SHP77 (cell line): Measurements from ENCODE around the gene NUAK1.
"Not testable (repeated sequence)": the region's sequence is repeated elsewhere in the genome, so short reads cannot be mapped to it uniquely, and the experiment has no call there.

Experiments
- DNase-seq, 2 experiments: peaks; one replicate each; lab custom pipeline; 2025; lab: John Stamatoyannopoulos, UW

NUAK1 gene

DNA sequence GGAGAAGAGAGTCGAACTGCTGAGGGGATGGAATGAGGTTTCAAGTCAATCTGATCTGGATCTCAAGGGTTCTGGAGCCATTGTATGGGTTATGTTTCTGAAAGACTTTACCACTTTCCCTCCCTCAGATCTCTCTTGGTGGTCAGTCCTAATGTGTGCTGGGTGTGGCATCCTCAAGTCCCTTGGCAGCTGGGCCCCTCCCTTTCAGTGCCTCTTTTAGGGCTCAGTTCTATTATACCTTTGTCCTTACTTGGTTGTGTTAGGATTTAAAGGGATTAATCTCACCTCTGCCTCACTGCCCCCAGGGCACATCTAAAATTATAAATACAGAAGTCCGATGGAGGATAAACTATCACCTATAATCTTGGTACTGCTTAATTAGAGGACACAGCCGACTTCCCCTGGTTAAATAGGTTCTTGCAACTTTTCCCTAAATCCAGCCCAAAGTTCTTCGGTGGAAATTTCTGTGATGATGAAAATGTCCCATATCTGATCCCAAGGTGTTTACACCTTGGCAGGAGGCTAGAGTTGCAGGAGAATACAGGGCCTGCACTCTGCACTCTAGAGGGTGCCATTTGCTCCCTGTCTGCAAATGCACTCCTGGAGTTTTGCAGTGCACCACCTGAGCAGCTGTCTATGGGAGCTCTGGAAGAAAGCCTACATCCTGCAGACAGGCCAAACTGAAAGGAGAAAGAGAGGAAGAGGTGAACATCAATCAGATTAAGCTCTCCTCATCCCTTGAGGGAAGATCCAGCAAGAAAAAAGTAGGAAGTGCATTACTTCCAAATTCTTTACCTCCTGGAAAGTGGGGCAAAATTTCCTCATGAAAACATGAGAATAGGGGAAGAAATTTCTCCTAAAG lies 106.8 kb downstream of the NUAK1 start:
- no peak for DNase-seq

DNA sequence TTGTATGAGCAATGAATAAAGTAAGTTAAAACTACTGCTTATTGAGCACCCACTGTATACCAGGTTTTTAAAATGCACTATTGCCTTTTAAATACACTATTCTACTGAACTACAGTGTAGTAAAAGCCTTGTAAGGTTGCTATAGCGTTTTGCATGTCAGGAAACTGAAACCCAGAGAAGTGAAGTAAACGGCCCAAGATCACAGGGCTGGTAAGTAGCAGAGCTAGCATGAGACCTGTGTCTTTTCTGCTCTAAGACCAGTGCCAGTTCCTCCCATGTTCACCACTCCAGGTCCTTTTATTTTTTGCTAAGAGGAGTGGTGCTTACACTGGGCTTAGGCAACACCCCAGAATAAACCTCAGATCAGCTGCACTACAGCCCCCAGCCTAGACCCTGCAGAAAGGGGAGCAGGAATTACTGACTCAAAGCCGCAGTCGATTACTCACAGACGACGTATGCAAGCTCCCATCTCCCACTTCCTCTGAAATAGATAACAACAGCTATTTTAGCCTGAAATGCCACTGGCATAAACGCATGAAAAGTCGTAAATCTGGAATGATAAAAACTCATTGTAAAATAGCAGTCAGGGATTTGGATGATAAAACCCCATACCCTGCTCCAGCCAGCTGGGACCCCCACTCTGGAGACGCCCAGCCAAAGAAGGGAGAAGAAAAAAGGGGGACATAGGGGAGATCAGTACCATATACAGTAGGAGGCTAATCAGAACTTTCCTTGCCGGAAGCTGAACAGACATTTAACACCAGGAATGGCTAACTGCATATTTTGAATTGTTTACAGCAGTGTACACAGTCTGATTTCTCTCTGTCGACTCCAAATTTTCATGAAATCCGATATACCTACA lies 108.3 kb downstream of the NUAK1 start:
- no peak for DNase-seq

DNA sequence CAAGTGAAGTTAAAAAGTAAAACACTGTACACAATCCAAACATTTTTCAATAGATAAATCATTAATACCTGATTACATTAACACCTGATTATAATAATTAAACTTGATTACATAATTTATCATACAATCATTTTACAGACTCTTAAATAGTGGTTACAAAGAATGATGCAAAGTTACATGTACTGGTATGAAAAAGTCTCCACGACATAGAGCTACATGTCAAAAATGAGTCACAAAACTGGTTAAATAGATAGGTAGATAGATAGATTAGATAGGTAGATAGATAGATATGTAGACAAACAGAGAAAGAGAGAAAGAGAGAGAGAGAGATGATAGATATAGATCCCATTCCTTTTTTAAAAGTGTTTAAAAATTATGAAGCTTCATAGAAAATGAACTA lies 109.2 kb downstream of the NUAK1 start:
- DNase-seq = no peak

DNA sequence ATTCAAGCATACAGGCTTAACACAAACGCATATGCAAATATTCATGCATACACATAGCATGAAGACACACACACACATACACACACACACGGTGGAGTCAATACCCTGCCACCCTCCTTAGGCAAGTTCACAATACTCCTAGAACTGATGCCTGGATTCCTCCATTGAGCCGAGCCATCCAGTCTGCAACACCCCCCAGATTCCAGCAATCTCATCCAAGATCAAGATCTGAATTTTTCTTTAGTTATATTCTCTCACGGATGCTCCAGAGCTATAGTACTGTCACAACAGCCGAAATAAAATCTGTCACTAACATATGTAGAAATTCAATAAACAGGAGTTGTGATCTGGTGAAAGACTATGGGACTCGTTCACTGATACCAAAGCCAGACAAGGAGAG lies 110.8 kb downstream of the NUAK1 start:
- DNase-seq = no peak

DNA sequence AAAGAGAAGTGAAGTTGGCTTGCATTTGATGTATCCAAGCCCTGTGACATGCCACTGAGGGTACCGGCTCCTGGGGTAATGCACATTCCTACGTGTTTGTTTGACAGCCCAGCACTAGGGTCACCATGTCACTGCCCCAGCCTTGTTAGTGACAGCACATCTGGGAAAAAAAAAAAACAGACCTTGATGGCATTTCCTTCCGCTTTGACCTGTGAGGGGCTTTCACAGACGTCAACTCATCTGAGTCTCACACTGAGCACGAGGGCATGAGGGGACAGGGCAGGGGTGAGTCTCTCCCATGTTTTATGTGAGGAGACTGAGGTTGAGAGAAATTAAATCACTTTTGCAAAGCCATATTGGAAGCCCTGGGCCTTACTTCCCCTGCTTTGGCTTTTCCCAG lies 111.5 kb downstream of the NUAK1 start:
- DNase-seq = no peak

DNA sequence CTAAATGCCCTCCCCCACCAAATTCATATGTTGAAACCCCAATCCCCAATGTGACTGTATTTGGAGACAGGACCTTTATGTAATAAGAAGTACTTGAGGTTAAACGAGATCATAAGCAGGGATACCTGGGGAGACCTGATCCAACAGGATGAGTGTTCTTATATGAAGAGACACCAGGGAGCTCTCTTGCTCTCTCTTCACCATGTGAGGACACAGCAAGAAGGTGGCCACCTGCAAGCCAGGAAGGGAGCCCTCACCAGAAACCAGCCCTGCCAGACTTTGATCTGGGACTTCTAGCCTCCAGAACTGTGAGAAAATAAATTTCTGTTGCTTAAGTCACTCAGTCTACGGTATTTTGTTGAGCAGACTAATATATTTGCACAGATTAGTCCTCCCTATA lies 113.6 kb downstream of the NUAK1 start:
- DNase-seq = no peak

DNA sequence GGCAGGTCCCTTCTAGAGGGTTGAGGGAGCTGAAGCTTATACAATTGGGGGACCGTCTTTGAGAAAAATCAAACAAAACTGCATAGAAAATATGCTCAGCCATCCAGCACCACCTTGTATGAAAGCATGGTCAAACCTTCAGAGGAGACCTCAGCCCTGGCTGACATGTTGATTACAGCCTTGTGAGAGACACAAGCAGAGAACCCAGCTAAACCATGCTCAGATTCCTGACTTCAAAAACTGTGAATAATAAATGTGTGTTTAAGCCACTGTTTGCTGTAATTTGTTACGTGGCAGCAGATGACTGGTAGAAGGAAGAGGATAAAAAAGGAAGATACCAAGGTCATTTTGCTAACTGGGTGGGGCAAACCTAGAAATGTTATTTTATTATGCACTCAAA lies 115.7 kb downstream of the NUAK1 start:
- DNase-seq = no peak

DNA sequence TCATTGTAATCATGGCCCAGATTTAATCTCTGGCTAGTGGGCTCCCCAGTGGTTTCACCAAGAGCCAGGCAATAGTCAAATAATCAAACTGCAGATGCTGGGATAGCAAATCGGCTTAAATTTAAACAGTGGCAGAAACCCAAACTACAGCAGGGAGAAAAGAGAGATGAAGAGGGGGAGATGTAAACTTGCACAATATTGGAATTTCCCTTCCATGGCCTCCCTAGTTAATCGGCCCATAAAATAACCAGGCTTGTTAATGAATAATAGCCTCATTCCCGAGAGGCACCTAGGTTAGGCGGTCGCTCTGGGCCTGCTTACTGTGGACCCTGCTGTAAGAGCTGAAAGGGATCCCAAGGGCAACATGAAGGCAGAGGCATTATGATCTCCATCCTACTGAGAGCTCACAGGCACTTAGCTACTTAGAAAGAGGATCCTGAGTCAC lies 116.2 kb downstream of the NUAK1 start:
- no peak for DNase-seq

DNA sequence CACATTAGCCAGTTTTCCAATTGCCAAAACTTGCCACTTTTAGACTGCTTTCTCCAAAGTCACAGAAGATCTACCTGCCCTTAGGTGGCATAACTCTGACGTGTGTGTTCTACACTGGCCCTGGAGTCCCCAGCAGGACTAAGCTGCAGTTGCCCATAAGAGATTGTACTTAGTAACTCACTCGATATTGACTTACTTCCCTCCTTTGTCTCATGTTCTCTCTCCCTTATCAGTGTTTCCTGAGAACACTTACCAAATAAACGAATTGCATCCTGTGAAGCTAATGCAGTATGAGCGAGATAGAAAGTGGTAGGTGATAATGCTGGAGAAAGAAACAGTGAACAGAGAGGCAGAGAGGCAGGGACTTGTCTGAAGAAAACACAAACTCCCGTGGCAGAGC lies 117.2 kb downstream of the NUAK1 start:
- DNase-seq = no peak

DNA sequence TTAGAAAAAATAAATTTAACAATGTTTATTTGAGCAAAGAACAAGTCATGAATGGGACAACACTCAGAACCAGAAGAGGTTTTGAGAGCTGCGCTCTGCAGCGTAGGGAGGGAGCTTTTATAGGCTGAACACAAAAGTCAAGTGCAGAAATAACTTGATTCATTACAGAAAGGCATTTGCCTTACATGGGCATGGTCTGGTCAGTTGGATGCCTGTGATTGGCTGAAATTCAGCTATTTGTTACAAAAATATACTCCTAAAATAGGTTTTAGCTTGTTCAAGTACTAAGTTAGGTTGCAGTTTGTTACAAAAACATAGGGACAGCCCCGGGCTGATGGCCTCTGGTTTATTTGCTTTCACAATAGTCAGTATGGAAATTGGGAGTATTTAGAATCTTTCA lies 118.0 kb downstream of the NUAK1 start:
- no peak for DNase-seq

DNA sequence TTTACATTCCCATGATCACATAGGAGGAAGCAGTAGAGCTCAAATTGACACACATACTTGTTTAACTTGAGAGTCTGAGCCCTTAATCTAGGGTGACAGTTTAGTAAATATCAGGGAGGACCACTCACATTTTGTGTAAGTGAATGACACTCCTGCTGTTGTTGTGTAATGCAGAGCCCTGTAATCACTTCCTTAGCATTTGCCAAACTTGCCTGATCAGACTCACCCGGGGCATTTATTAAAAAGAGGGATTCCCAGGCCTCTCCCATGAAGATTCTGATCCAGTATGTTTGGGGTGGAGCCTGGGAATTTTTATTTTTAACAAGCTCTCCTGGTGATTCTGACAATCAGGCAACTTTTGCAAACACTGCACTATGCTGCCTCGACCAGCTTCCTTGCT lies 119.6 kb downstream of the NUAK1 start:
- no peak for DNase-seq

DNA sequence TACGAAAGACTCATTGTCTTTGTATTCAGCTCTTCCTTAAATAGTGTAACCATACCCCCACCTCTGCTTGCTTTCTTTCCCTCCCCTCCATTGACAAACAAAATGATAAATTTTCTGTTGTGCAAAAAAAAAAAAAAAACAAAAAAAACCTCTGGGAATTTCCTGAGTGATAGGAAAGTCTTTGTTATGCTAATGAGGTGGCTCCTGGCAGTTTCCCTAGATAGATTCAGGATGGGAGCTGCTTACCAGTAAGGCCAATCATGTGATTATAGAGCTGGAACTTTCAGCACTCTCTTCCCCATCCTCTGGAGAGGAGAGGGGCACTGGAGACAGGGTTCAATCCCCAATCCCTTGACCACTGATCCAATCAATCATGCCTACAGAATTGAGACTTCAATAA lies 120.5 kb downstream of the NUAK1 start:
- DNase-seq = no peak

DNA sequence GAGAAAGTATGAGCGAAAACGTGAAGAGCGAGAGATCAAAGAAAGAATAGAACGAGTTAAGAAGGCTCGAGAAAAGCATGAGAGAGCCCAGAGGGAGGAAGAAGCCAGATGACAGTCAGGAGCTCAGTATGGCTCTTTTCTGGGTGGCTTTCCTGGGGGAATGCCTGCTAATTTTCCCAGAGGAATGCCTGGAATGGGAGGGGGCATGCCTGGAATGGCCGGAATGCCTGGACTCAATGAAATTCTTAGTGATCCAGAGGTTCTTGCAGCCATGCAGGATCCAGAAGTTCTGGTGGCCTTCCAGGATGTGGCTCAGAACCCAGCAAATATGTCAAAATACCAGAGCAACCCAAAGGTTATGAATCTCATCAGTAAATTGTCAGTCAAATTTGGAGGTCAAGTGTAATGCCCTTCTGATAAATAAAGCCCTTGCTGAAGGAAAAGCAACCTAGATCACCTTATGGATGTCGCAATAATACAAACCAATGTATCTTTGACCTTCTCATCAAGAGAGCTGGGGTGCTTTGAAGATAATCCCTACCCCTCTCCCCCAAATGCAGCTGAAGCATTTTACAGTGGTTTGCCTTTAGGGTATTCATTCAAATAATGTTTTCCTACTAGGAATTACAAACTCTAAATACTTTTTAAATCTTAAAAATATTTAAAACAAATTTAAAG lies 122.0 kb downstream of the NUAK1 start:
- DNase-seq = not testable (repeated sequence)

DNA sequence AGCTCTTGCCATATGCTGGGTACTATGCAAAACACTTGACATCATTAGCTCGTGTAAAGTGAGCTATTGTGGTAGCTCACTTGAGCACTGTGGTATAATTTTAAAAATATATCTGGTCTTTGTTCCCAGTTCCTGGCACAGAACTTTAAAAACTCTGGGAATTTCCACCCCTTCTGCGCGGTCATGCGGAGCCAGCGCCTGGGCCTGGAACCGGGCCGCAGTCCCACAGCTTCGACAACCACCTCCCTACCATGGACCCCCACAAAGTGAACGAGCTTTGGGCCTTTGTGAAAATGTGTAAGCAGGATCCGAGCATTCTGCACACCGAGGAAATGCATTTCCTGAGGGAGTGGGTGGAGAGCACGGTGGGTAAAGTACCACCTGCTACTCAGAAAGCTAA lies 123.1 kb downstream of the NUAK1 start:
- no peak for DNase-seq

DNA sequence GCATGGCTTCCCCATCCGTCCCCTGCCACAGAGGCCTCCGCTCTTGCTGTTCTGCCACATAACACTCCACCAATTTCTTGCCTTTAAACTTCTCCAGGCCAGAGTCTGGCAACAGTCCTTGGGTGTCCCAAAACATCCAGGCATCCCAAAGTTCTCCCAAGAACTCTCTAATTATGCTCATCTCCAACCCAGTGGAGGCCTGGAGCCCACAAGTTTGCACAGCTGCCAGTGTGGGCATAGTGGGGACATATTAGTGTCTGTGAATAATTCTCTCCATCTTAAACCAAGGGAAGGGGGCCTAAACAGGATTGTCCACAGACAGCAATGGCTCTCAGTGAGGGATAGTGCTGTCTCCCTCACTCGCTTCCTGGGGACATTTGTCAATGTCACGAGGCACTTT lies 124.8 kb downstream of the NUAK1 start:
- no peak for DNase-seq
